ENCODE measurements around the gene ITGB6. TPM values are rescaled to one million over a fixed set of nuclear protein-coding genes. Genes with fewer than 3 reads are reported as not detected.
"Not testable (repeated sequence)": the region's sequence is repeated elsewhere in the genome, so short reads cannot be mapped to it uniquely, and the experiment has no call there.

Gene ITGB6
- total and polyA plus RNA-seq, 7 experiments from 2014 or later, result not detected

DNA sequence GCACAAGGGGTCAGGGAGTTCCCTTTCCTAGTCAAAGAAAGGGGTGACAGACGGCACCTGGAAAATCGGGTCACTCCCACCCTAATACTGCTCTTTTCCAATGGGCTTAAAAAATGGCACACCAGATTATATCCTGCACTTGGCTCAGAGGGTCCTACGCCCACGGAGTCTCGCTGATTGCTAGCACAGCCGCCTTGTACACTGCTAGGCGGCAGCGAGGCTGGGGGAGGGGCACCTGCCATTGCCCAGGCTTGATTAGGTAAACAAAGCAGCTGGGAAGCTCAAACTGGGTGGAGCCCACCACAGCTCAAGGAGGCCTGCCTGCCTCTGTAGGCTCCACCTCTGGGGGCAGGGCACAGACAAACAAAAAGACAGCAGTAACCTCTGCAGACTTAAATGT, 85.4 kb downstream of the ITGB6 start:
- H3K27ac ChIP-seq (ENCODE audit: low read depth, low read length); H3K4me1 Mint-ChIP-seq; H3K9me3 Mint-ChIP-seq; POLR2A ChIA-PET; H3K9me3 ChIP-seq (ENCODE audit: control insufficient read depth in 2 of 3, low read length in 3 of 3); H3K4me3 Mint-ChIP-seq; DNase-seq; CTCF ChIA-PET; H3K4me1 ChIP-seq (ENCODE audit: control insufficient read depth in 2 of 2, insufficient read depth in 2 of 2, low read length in 2 of 2); H3K27me3 ChIP-seq (ENCODE audit: control insufficient read depth in 2 of 2, insufficient read depth in 2 of 2, low read length in 2 of 2); H3K36me3 Mint-ChIP-seq; ATAC-seq; intact Hi-C loops (cut with micrococcal nuclease); H3K4me3 ChIP-seq (ENCODE audit: low read length); H3K36me3 ChIP-seq (ENCODE audit: control insufficient read depth in 2 of 3, insufficient read depth in 3 of 3, low read length in 3 of 3); H3K27ac Mint-ChIP-seq: not testable (repeated sequence)
- peaks cover 0 to 16% (median 6%) of the 10 kb centered on the region in 5 donors for H3K27me3 Mint-ChIP-seq

- ATAC-seq (no peak), DNase-seq (no peak)
- intact Hi-C loops (cut with micrococcal nuclease), result no loop called here
- ChIA-PET CTCF (no interaction called here), POLR2A (no interaction called here)
- Mint-ChIP-seq H3K27ac (no peak overlapping the region), H3K9me3 (peaks cover 0 to 5% (median 0%) of the 10 kb centered on the region in 11 donors), H3K4me1 (peaks cover 0 to 1% (median 0%) of the 10 kb centered on the region in 7 donors), H3K27me3 (peaks cover 0 to 16% (median 6%) of the 10 kb centered on the region in 5 donors), H3K36me3 (no peaks in the 10 kb centered on the region), H3K4me3 (no peak overlapping the region)
- H3K4me3 ChIP-seq (ENCODE audit: low read length), result no peak overlapping the region
- no peaks in the 10 kb centered on the region for H3K9me3 ChIP-seq (ENCODE audit: control insufficient read depth in 2 of 3, low read length in 3 of 3)
- no peaks in the 10 kb centered on the region for H3K27me3 ChIP-seq (ENCODE audit: control insufficient read depth in 2 of 2, insufficient read depth in 2 of 2, low read length in 2 of 2)
- no peaks in the 10 kb centered on the region for H3K4me1 ChIP-seq (ENCODE audit: control insufficient read depth in 2 of 2, insufficient read depth in 2 of 2, low read length in 2 of 2)
- no peaks in the 10 kb centered on the region for H3K36me3 ChIP-seq (ENCODE audit: control insufficient read depth in 2 of 3, insufficient read depth in 3 of 3, low read length in 3 of 3)
- H3K27ac ChIP-seq (ENCODE audit: low read depth, low read length), result no peak overlapping the region
These were observed 86.1 kb downstream of the ITGB6 start for GRCh38 chr2:160114020-160114419.

GRCh38 chr2:160111951-160112798, 87.9 kb downstream of the ITGB6 start:
- Mint-ChIP-seq H3K27me3 (peaks cover 0 to 20% (median 6%) of the 10 kb centered on the region in 5 donors), H3K36me3 (no peaks in the 10 kb centered on the region), H3K4me3 (no peak overlapping the region), H3K4me1 (no peaks in the 10 kb centered on the region), H3K9me3 (peaks cover 0 to 5% (median 0%) of the 10 kb centered on the region in 11 donors), H3K27ac (peak overlapping the region in 1 of 9 donors; percentile 18)
- no peak for DNase-seq
- Histone ChIP-seq H3K36me3 (ENCODE audit: control insufficient read depth in 2 of 3, insufficient read depth in 3 of 3, low read length in 3 of 3) (no peaks in the 10 kb centered on the region), H3K27ac (ENCODE audit: low read depth, low read length) (no peak overlapping the region), H3K4me3 (ENCODE audit: low read length) (no peak overlapping the region), H3K9me3 (ENCODE audit: control insufficient read depth in 2 of 3, low read length in 3 of 3) (no peaks in the 10 kb centered on the region), H3K27me3 (ENCODE audit: control insufficient read depth in 2 of 2, insufficient read depth in 2 of 2, low read length in 2 of 2) (no peaks in the 10 kb centered on the region), H3K4me1 (ENCODE audit: control insufficient read depth in 2 of 2, insufficient read depth in 2 of 2, low read length in 2 of 2) (no peaks in the 10 kb centered on the region)
- POLR2A ChIA-PET, result no interaction called here
- no peak for ATAC-seq
- CTCF ChIA-PET, result interaction anchor here (1.1 to 1.5 kb wide), 2 partner anchors 98 to 882 kb away, joined by 3 to 5 read pairs; no protein-coding TSS in a partner anchor
- intact Hi-C loops (cut with micrococcal nuclease), result loop anchor here in 1 of 2 donors (2.0 kb wide), 1 partner anchor 807 kb away; no protein-coding TSS in a partner anchor

GRCh38 chr2:160110674-160111239, 89.3 kb downstream of the ITGB6 start:
- Histone ChIP-seq H3K27ac (ENCODE audit: low read depth, low read length) (no peak overlapping the region), H3K4me3 (ENCODE audit: low read length) (no peak overlapping the region), H3K9me3 (ENCODE audit: control insufficient read depth in 2 of 3, low read length in 3 of 3) (no peaks in the 10 kb centered on the region), H3K27me3 (ENCODE audit: control insufficient read depth in 2 of 2, insufficient read depth in 2 of 2, low read length in 2 of 2) (no peaks in the 10 kb centered on the region), H3K36me3 (ENCODE audit: control insufficient read depth in 2 of 3, insufficient read depth in 3 of 3, low read length in 3 of 3) (no peaks in the 10 kb centered on the region), H3K4me1 (ENCODE audit: control insufficient read depth in 2 of 2, insufficient read depth in 2 of 2, low read length in 2 of 2) (no peaks in the 10 kb centered on the region)
- ChIA-PET POLR2A (no interaction called here), CTCF (interaction anchor here (0.6 to 3.3 kb wide), 14 partner anchors 15 to 1872 kb away, joined by 3 to 30 read pairs (median 4); no protein-coding TSS in a partner anchor)
- Mint-ChIP-seq H3K4me1 (no peaks in the 10 kb centered on the region), H3K27ac (no peak overlapping the region), H3K4me3 (no peak overlapping the region), H3K9me3 (peaks cover 0 to 5% (median 0%) of the 10 kb centered on the region in 11 donors), H3K27me3 (peaks cover 0 to 23% (median 6%) of the 10 kb centered on the region in 5 donors), H3K36me3 (no peaks in the 10 kb centered on the region)
- ATAC-seq, result no peak
- no peak for DNase-seq
- intact Hi-C loops (cut with micrococcal nuclease), result loop anchor here (1.0 to 2.0 kb wide), 6 partner anchors 100 to 953 kb away; no protein-coding TSS in a partner anchor

DNA sequence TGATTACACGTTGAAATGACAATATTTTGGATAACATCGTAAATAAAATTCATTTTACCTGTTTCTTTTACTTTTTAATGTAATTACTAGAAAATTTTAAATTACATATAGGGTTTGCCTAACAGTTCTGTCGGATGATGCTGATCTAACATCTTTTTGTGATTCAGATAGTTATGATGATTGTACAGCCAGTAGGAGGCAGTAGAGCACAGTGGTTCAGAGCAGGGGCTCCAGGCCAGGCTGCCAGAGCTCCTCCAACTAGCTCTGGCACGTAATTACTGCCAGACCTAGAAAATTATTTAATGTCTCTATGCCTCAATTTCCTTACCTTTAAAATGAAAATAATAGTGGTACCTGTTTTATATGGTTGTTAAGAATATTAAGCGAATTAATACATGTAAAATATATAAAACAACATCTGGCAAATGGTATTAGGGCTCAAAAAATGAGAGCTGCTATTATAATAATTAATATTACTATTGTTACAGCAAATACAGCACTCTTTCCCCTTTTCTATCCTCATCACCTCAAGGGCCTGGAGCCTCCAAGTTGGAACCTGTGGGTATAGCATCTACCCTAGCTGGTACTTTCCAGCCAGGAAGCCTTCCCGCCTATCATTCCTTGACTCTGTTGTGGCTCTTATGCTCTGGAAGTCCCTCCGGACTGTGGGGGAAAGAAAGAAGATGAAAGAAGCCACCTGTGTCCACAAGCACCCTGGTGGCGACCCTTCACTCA, 90.0 kb downstream of the ITGB6 start:
- H3K36me3 Mint-ChIP-seq, result no peaks in the 10 kb centered on the region
- H3K27me3 Mint-ChIP-seq, result peaks cover 0 to 24% (median 8%) of the 10 kb centered on the region in 5 donors
- peak; percentile 85 for ATAC-seq
- H3K27ac ChIP-seq (ENCODE audit: low read depth, low read length), result no peak overlapping the region
- H3K36me3 ChIP-seq (ENCODE audit: control insufficient read depth in 2 of 3, insufficient read depth in 3 of 3, low read length in 3 of 3), result no peaks in the 10 kb centered on the region
- no peaks in the 10 kb centered on the region for H3K9me3 ChIP-seq (ENCODE audit: control insufficient read depth in 2 of 3, low read length in 3 of 3)
- no peaks in the 10 kb centered on the region for H3K27me3 ChIP-seq (ENCODE audit: control insufficient read depth in 2 of 2, insufficient read depth in 2 of 2, low read length in 2 of 2)
- ChIA-PET POLR2A (no interaction called here), CTCF (interaction anchor here (0.6 to 3.3 kb wide), 14 partner anchors 14 to 1873 kb away, joined by 3 to 30 read pairs (median 4); no protein-coding TSS in a partner anchor)
- H3K9me3 Mint-ChIP-seq, result peaks cover 0 to 3% (median 0%) of the 10 kb centered on the region in 11 donors
- no peaks in the 10 kb centered on the region for H3K4me1 Mint-ChIP-seq
- no peaks in the 10 kb centered on the region for H3K4me1 ChIP-seq (ENCODE audit: control insufficient read depth in 2 of 2, insufficient read depth in 2 of 2, low read length in 2 of 2)
- no peak overlapping the region for H3K4me3 Mint-ChIP-seq
- DNase-seq, result peak in 7 of 9 donors; percentile 34 to 74 (median 66)
- no peak overlapping the region for H3K27ac Mint-ChIP-seq
- intact Hi-C loops (cut with micrococcal nuclease), result loop anchor here (1.0 to 2.0 kb wide), 6 partner anchors 100 to 953 kb away; no protein-coding TSS in a partner anchor
- no peak overlapping the region for H3K4me3 ChIP-seq (ENCODE audit: low read length)

DNA sequence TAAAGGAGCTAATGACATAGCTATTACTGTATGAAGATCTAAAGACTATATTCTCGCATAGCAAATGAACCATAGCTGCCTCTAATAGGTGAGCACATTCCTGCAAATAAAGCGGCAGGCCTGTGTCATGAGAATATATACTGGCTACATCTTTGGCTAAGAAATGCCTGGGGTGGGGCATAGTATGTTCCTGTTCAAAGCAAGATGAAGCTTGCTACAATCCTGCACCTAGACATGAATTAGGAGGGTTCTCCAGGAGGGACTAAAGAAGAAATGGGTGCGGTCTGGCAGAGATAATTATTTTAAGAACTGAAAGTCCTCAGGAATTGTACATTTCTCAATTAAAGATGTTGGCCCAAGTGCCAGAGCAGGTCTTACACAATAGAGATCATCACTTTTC, 90.8 kb downstream of the ITGB6 start:
- no peak for ATAC-seq
- intact Hi-C loops (cut with micrococcal nuclease), result no loop called here

More for the DNA sequence above, 90.8 kb downstream of the ITGB6 start:
- Histone ChIP-seq H3K27ac (ENCODE audit: low read depth, low read length) (no peak overlapping the region), H3K4me1 (ENCODE audit: control insufficient read depth in 2 of 2, insufficient read depth in 2 of 2, low read length in 2 of 2) (no peaks in the 10 kb centered on the region), H3K27me3 (ENCODE audit: control insufficient read depth in 2 of 2, insufficient read depth in 2 of 2, low read length in 2 of 2) (no peaks in the 10 kb centered on the region), H3K9me3 (ENCODE audit: control insufficient read depth in 2 of 3, low read length in 3 of 3) (no peaks in the 10 kb centered on the region), H3K36me3 (ENCODE audit: control insufficient read depth in 2 of 3, insufficient read depth in 3 of 3, low read length in 3 of 3) (no peaks in the 10 kb centered on the region), H3K4me3 (ENCODE audit: low read length) (no peak overlapping the region)
- DNase-seq, result no peak
- ChIA-PET CTCF (interaction anchor here (0.7 to 3.3 kb wide), 9 partner anchors 94 to 954 kb away, joined by 3 to 30 read pairs (median 7); no protein-coding TSS in a partner anchor), POLR2A (interaction anchor here (0.6 kb wide), 1 partner anchor 306 kb away, joined by 3 read pairs; no protein-coding TSS in a partner anchor)
- Mint-ChIP-seq H3K36me3 (no peaks in the 10 kb centered on the region), H3K27me3 (peaks cover 0 to 22% (median 6%) of the 10 kb centered on the region in 5 donors), H3K4me1 (no peaks in the 10 kb centered on the region), H3K9me3 (peaks cover 0 to 1% (median 0%) of the 10 kb centered on the region in 11 donors), H3K27ac (peak overlapping the region in 1 of 9 donors; percentile 20), H3K4me3 (no peak overlapping the region)
